Measurements from ENCODE around the gene HEATR3.

Gene HEATR3

DNA sequence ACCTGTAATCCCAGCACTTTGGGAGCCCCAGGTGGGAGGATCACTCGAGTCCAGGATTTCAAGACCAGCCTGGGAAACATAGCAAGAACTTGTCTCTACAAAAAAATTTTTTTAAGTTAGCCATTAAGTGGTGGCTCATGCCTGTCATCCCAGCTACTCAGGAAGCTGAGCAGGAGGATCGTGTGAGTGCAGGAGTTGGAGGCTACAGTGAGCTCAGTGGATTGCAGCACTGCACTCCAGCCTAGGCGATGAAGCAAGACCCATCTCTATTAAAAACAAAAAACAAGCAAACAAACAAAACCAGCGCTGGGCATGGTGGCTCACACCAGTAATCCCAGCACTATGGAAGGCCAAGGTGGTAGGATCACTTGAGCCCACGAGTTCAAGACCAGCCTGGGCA, 38.0 kb downstream of the HEATR3 start:
- DNase-seq (ENCODE audit: low read depth), result peak; percentile 47
- TF ChIP-seq, protein P1, sequence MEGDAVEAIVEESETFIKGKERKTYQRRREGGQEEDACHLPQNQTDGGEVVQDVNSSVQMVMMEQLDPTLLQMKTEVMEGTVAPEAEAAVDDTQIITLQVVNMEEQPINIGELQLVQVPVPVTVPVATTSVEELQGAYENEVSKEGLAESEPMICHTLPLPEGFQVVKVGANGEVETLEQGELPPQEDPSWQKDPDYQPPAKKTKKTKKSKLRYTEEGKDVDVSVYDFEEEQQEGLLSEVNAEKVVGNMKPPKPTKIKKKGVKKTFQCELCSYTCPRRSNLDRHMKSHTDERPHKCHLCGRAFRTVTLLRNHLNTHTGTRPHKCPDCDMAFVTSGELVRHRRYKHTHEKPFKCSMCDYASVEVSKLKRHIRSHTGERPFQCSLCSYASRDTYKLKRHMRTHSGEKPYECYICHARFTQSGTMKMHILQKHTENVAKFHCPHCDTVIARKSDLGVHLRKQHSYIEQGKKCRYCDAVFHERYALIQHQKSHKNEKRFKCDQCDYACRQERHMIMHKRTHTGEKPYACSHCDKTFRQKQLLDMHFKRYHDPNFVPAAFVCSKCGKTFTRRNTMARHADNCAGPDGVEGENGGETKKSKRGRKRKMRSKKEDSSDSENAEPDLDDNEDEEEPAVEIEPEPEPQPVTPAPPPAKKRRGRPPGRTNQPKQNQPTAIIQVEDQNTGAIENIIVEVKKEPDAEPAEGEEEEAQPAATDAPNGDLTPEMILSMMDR (IDR thresholded peaks at IDR 0.05; ENCODE audit: control insufficient read depth, insufficient read depth, low read depth, low read length, missing control alignments), result no peak
- H3K4me3 ChIP-seq (ENCODE audit: control insufficient read depth, low read depth, low read length), result no peak overlapping the region

DNA sequence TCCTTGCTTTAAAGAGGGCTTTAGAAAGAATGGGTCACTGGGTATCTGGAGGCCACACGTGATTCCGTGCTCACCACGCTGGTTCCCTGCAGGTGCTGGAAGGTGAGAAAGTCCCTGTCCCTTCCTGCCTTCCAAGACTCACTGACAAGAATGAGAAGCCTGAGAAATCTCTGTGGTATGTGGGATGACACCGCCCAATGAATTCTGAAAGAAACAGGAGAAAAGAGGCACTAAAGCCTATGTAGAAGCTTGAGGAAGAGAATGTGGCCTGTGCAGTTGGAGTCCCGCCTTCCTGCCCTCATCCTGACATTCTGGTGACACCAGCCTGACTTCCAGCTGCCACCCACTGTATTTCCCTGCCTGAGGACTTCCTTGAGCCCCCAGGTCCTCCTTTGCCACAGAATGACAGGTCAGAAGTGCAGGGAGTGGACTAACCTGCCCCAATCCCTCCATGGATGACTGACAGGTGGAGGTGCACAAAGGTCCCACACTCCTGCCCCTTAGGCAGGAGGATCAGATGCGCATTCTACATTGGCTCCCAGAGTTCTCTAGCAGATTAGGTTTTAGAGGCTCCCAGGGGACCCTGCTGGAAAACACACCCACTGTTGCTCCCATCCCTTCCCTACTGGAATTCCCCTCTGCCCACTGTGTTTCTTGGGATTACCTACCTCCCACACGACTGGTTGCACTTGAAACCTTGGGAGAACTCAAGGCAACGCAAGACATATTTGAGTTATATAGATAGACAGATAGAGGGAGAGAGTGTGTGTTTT, 48.8 kb downstream of the HEATR3 start:
- TF ChIP-seq, protein P1 (IDR thresholded peaks at IDR 0.05; ENCODE audit: control insufficient read depth, insufficient read depth, low read depth, low read length, missing control alignments), result no peak
- no peak for DNase-seq (ENCODE audit: low read depth)
- H3K4me3 ChIP-seq (ENCODE audit: control insufficient read depth, low read depth, low read length), result no peak overlapping the region

DNA sequence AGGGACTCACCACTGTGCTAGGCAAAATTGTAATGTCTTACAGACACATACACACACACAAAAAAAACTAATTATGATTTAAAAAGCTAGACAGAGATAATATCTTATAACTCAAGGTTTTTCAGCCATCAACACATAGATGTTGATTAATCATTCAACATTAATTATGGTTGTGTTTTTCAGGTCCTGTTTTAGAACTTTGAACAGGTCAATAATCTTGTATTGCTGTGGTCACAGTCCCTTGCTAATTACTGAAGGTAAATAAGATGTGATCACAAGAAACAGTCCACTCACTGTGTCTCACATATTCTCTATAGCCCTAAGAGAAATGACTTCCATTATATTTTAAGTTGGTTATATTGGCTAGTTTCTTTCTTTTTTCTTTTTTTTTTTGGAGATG, 54.9 kb downstream of the HEATR3 start:
- TF ChIP-seq, protein P1 (IDR thresholded peaks at IDR 0.05; ENCODE audit: control insufficient read depth, insufficient read depth, low read depth, low read length, missing control alignments), result no peak
- H3K4me3 ChIP-seq (ENCODE audit: control insufficient read depth, low read depth, low read length), result no peak overlapping the region
- DNase-seq (ENCODE audit: low read depth), result no peak

DNA sequence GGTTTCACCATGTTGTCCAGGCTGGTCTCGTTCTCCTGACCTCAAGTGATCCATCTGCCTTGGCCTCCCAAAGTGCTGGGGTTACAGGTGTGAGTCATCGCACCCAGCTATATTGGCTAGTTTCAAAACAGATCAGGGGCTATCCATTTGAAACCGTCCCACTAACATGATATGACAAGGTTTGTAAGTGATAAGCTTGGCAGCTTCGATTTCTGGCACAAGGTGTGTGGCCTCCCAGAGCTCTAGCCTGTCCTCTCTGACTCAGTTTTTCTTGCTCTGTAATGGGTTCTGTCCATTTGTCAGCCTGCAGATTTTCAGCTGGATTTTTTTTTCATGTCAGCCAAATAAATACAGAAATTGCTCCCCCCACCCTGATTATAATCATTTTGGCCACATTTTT, 55.5 kb downstream of the HEATR3 start:
- no peak for DNase-seq (ENCODE audit: low read depth)
- H3K4me3 ChIP-seq (ENCODE audit: control insufficient read depth, low read depth, low read length), result no peak overlapping the region
- TF ChIP-seq, protein P1 (IDR thresholded peaks at IDR 0.05; ENCODE audit: control insufficient read depth, insufficient read depth, low read depth, low read length, missing control alignments), result no peak

DNA sequence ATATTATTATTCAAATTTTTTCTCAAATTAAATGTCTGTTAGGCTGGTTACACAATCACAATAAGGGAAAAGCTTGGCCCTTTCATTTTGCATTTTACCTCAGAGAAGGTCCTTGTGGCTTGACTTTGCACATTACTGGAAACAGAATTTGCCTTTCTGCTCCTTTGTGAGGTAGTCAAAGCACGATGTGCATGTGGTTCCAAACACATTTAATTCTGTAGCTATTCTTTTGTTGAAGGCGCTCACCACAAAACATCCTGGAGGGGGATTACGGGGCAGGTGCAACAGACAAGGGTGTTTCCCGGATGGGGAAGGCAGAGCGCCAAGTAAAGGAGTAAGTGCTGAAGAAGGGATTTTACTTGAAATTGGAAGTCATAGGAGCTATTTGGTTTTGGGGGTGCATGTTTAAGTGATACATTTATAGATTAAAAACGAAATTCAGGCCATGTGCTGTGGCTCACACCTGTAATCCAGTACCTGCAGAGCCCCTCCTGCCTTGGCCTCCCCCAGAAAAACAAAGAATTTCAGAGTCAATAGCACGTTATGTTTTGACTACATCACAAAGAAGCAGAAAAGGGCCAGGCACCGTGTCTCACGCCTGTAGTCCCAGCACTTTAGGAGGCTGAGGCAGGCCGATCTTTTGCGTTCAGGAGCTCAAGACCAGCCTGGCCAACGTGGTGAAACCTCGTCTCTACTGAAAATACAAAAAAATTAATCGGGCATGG, 56.1 kb downstream of the HEATR3 start:
- DNase-seq (ENCODE audit: low read depth), result no peak
- no peak overlapping the region for H3K4me3 ChIP-seq (ENCODE audit: control insufficient read depth, low read depth, low read length)
- TF ChIP-seq, protein P1 (IDR thresholded peaks at IDR 0.05; ENCODE audit: control insufficient read depth, insufficient read depth, low read depth, low read length, missing control alignments), result no peak

DNA sequence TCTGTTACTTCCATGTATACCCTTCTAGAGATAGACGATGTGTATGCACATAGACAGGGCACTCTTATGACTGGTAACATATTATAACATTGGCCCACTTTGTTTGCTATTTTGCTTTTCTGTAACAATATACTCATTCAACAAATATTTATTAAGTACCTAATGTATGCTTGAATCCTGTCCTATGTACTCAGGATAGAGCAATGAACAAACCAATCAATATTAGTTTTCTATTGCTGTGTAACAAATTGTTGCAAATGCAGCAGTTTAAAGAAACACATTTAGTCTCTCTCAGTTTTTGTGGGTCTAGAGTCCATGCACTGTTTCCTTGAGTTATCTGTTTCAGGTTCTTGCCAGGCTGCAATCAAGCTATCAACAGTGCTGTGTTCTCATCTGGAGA, 57.6 kb downstream of the HEATR3 start:
- no peak for DNase-seq (ENCODE audit: low read depth)
- TF ChIP-seq, protein P1 (IDR thresholded peaks at IDR 0.05; ENCODE audit: control insufficient read depth, insufficient read depth, low read depth, low read length, missing control alignments), result no peak
- H3K4me3 ChIP-seq (ENCODE audit: control insufficient read depth, low read depth, low read length), result no peak overlapping the region
